Fibroblast of pulmonary artery (primary cell): Measurements from ENCODE around the gene DNAJA3.
A peak's percentile ranks its signal among the peaks of the same experiment; 100 is the strongest.

Source experiments
- DNase-seq: peaks from one replicate; pipeline ENCODE4 v3.0.0-alpha.2; 2010; ENCODE audit warnings: low read depth
- H3K4me3 ChIP-seq: replicated peaks from 2 replicates; pipeline ENCODE4 v1.5.1; 2011; ENCODE audit warnings: low read depth, mild to moderate bottlenecking, control low read depth, low read length, moderate library complexity
- TF ChIP-seq, protein P1 (sequence below): IDR thresholded peaks from 2 replicates; pipeline ENCODE4 v1.5.1; 2011; ENCODE audit warnings: mild to moderate bottlenecking, control low read depth, low read length, inconsistent platforms; ENCODE audit errors: missing control alignments

The DNAJA3 gene

GRCh38 chr16:4500272-4500671 lies 74.6 kb downstream of the DNAJA3 start:
- H3K4me3 ChIP-seq, result peak overlapping the region; percentile 40
- DNase-seq, result peak; percentile 85
- TF ChIP-seq, protein P1, sequence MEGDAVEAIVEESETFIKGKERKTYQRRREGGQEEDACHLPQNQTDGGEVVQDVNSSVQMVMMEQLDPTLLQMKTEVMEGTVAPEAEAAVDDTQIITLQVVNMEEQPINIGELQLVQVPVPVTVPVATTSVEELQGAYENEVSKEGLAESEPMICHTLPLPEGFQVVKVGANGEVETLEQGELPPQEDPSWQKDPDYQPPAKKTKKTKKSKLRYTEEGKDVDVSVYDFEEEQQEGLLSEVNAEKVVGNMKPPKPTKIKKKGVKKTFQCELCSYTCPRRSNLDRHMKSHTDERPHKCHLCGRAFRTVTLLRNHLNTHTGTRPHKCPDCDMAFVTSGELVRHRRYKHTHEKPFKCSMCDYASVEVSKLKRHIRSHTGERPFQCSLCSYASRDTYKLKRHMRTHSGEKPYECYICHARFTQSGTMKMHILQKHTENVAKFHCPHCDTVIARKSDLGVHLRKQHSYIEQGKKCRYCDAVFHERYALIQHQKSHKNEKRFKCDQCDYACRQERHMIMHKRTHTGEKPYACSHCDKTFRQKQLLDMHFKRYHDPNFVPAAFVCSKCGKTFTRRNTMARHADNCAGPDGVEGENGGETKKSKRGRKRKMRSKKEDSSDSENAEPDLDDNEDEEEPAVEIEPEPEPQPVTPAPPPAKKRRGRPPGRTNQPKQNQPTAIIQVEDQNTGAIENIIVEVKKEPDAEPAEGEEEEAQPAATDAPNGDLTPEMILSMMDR, result no peak

DNA sequence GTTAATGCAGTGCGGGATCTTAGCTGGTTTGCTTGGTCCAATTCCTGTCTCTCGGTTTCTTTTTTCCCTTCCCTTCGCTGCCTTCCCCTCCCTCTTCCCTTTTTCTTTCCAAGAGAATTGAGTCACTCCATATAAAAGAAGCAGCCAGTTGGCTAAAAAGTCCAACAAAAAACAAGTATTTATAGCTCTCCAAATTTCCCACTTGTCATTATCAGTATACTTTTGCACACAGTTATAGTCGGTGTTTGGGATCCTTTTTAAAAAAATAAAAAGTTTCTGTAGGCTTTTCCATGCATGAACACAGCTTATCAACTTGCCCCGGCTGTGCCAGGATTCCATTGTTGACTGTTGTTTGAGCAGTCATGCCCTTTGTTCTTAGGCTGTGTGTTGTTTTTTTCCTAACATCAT lies 75.4 kb downstream of the DNAJA3 start:
- peak overlapping the region; percentile 40 for H3K4me3 ChIP-seq
- TF ChIP-seq, protein P1, result no peak
- DNase-seq, result peak; percentile 57

- no peak overlapping the region for H3K4me3 ChIP-seq
- no peak for DNase-seq
- TF ChIP-seq, protein P1, result no peak
Observed at GRCh38 chr16:4505356-4506147, 79.9 kb downstream of the DNAJA3 start.
